SU-DHL-6 (cell line): ENCODE results near the gene KYAT1.

Source experiments
- H2AFZ ChIP-seq: fragments of 200-600 bp; sonication (generic); 2 replicates; pipeline ENCODE4 v1.6.1; 2014; ENCODE audit warnings: low read depth, mild to moderate bottlenecking, moderate library complexity, mixed read lengths, antibody characterized with exemption, low read length; ENCODE audit not compliant: severe bottlenecking
- H3F3A ChIP-seq: fragments of 200-600 bp; shearing (Covaris generic); 2 replicates; pipeline ENCODE4 v1.6.0; 2016; ENCODE audit warnings: antibody characterized with exemption, mild to moderate bottlenecking; ENCODE audit not compliant: insufficient read depth
- H3K27ac ChIP-seq: fragments of 200-600 bp; sonication (generic); 2 replicates; pipeline ENCODE4 v1.5.1; 2016; ENCODE audit warnings: low read depth, mild to moderate bottlenecking, low read length, moderate library complexity, mixed read lengths
- H3K27me3 ChIP-seq: fragments of 200-600 bp; sonication (generic), shearing (Covaris generic); 2 replicates; pipeline ENCODE4 v1.6.0; 2014; ENCODE audit warnings: mild to moderate bottlenecking, low read length
- H3K36me3 ChIP-seq: fragments of 200-600 bp; sonication (generic); 2 replicates; pipeline ENCODE4 v1.6.1; 2014; ENCODE audit warnings: mild to moderate bottlenecking, low read length, mixed read lengths
- H3K4me2 ChIP-seq: fragments of 300-600, 200-600 bp; shearing (Covaris generic), sonication (generic); 2 replicates; pipeline ENCODE4 v1.6.0; 2014; ENCODE audit warnings: low read length, low read depth, mild to moderate bottlenecking; ENCODE audit not compliant: poor library complexity, severe bottlenecking
- H3K4me3 ChIP-seq: fragments of 200-600 bp; sonication (generic); 2 replicates; pipeline ENCODE4 v1.5.1; 2014; ENCODE audit warnings: antibody characterized with exemption, low read length, mild to moderate bottlenecking, mixed read lengths; ENCODE audit not compliant: insufficient read depth, poor library complexity, severe bottlenecking
- H3K79me2 ChIP-seq: fragments of 200-600 bp; sonication (generic); 2 replicates; pipeline ENCODE4 v1.6.1; 2014; ENCODE audit warnings: mild to moderate bottlenecking, low read length, moderate library complexity; ENCODE audit not compliant: insufficient read depth
- H3K9ac ChIP-seq: fragments of 200-600 bp; sonication (generic); 2 replicates; pipeline ENCODE4 v1.7.0; 2014; ENCODE audit warnings: mild to moderate bottlenecking, low read length
- H3K9me2 ChIP-seq: fragments of 200-600 bp; sonication (generic); replicated peaks from 2 replicates; pipeline ENCODE4 v1.6.1; 2014; ENCODE audit warnings: low read length; ENCODE audit not compliant: insufficient read depth
- H3K9me3 ChIP-seq: fragments of 200-600 bp; sonication (generic); 2 replicates; pipeline ENCODE4 v1.6.1; 2014; ENCODE audit warnings: low read length, mixed read lengths; ENCODE audit not compliant: insufficient read depth
- H4K20me1 ChIP-seq: fragments of 200-600 bp; sonication (generic); 2 replicates; pipeline ENCODE4 v1.6.1; 2014; ENCODE audit warnings: low read depth, mild to moderate bottlenecking, antibody characterized with exemption, low read length, moderate library complexity, mixed read lengths
- CTCF ChIP-seq: fragments of 200-600 bp; sonication (generic); IDR thresholded peaks from one replicate; pipeline ENCODE4 v1.5.1; 2017; ENCODE audit warnings: antibody characterized with exemption, mild to moderate bottlenecking, low read length, moderate library complexity; ENCODE audit not compliant: insufficient read depth, poor library complexity, severe bottlenecking
- EZH2phosphoT487 ChIP-seq: fragments of 200-600 bp; sonication (generic), shearing (Covaris generic); conservative IDR thresholded peaks from 2 replicates; pipeline ENCODE4 v1.6.1; 2018; ENCODE audit warnings: mild to moderate bottlenecking, antibody characterized with exemption, low read length, moderate library complexity, mixed read lengths

Gene KYAT1

GRCh38 chr9:128821584-128822406 is 60.0 kb downstream of the KYAT1 start:
- TF ChIP-seq CTCF, result no peak
- TF ChIP-seq EZH2phosphoT487, result no peak
- Histone ChIP-seq H3F3A (no peaks in the 10 kb centered on the region), H3K79me2 (no peaks in the 10 kb centered on the region), H3K9ac (no peak overlapping the region), H3K4me2 (no peak overlapping the region), H3K27me3 (no peaks in the 10 kb centered on the region), H3K4me3 (no peak overlapping the region), H2AFZ (no peak overlapping the region), H3K27ac (no peak overlapping the region), H3K9me3 (no peaks in the 10 kb centered on the region), H3K36me3 (no peaks in the 10 kb centered on the region), H3K9me2 (no peaks in the 10 kb centered on the region), H4K20me1 (no peaks in the 10 kb centered on the region)

- Histone ChIP-seq H2AFZ (no peak overlapping the region), H3K9ac (no peak overlapping the region), H3K79me2 (no peaks in the 10 kb centered on the region), H3K27me3 (no peaks in the 10 kb centered on the region), H3K9me2 (no peaks in the 10 kb centered on the region), H3K36me3 (no peaks in the 10 kb centered on the region), H3K4me3 (no peak overlapping the region), H3F3A (no peaks in the 10 kb centered on the region), H3K9me3 (no peaks in the 10 kb centered on the region), H3K27ac (no peak overlapping the region), H3K4me2 (no peak overlapping the region), H4K20me1 (no peaks in the 10 kb centered on the region)
- TF ChIP-seq CTCF (no peak), EZH2phosphoT487 (no peak)
Observed at GRCh38 chr9:128820665-128821583, 60.8 kb downstream of the KYAT1 start.

GRCh38 chr9:128819716-128820664 is 61.8 kb downstream of the KYAT1 start:
- Histone ChIP-seq H2AFZ (no peak overlapping the region), H3K4me2 (peak overlapping the region; percentile 59), H3K27ac (no peak overlapping the region), H4K20me1 (no peaks in the 10 kb centered on the region), H3K9me2 (no peaks in the 10 kb centered on the region), H3K9me3 (no peaks in the 10 kb centered on the region), H3K4me3 (peak overlapping the region; percentile 68), H3F3A (no peaks in the 10 kb centered on the region), H3K79me2 (no peaks in the 10 kb centered on the region), H3K36me3 (no peaks in the 10 kb centered on the region), H3K27me3 (no peaks in the 10 kb centered on the region), H3K9ac (peak overlapping the region; percentile 70)
- TF ChIP-seq EZH2phosphoT487 (no peak), CTCF (no peak)
